OCI-LY1 (cell line): Measurements from ENCODE around the gene TIAM1.

ENCODE experiments used
- CTCF ChIP-seq: fragments of 200-600 bp; sonication (generic), shearing (Covaris generic); IDR thresholded peaks from 2 replicates; pipeline ENCODE4 v1.5.1; 2017; ENCODE audit warnings: mild to moderate bottlenecking, antibody characterized with exemption, low read length, moderate library complexity, mixed read lengths
- EZH2 ChIP-seq: fragments of 200-600 bp; sonication (generic), shearing (Covaris generic); IDR thresholded peaks from 2 replicates; pipeline ENCODE4 v1.8.0; 2017; ENCODE audit warnings: borderline replicate concordance, mixed run types, mild to moderate bottlenecking, antibody characterized with exemption, low read length, moderate library complexity, mixed read lengths

GRCh38 chr21:31368361-31368760, 24.3 kb upstream of the TIAM1 start:
- TF ChIP-seq CTCF: no peak
- no peak for TF ChIP-seq EZH2
